Glomerular visceral epithelial cell (primary cell): Measurements from ENCODE around the gene NCR2.

Experiments used
- DNase-seq: peaks from one replicate; pipeline ENCODE4 v3.0.0-alpha.2; 2016; ENCODE audit errors: extremely low spot score

NCR2 gene

DNA sequence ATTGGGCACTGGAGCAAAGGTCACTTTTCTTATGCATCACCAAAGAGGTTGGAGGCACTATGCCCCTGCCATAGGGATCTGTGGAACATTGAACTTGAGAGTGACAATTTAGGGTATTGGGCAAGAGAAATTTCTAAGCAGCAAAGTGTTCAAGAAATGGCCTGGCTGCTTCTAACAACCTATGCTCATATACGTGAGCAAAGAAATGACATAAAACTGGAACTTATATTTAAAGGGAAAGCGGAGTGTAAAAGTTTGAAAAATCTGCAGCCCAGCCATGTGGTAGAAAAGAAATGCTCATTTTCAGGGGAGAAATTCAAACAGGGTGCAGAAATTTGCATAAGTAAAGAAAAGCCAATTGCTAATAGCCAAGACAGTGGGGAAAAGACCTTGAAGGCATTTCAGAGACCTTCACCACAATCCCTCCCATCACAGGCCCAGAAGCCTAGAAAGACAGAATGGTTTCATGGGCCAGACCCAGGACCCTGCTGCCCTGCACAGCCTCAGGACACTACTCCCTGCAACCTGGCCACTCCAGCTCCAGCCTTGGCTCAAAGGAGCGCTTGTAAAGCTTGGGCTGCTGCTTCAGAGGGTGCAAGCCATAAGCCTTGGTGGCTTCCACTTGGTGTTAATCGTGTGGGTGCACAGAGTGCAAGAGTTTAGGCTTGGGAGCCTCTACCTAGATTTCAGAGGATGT, 24.4 kb downstream of the NCR2 start:
- DNase-seq = no peak

DNA sequence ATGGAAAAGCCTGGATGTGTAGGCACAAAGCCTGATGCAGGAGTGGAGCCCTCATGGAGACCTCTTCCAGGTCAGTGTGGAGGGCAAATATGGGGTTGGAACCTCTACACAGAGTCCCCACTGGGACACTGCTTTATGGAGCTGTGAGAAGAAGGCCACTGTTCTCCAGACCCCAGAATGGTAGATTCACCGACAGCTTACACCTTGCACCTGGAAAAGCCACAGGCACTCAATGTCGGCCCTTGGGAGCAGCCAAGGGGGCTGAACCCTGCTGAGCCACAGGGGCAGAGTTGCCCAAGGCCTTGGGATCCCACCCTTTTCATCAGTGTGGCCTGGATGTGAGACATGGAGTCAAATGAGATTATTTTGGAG, 24.9 kb downstream of the NCR2 start:
- DNase-seq = no peak

DNA sequence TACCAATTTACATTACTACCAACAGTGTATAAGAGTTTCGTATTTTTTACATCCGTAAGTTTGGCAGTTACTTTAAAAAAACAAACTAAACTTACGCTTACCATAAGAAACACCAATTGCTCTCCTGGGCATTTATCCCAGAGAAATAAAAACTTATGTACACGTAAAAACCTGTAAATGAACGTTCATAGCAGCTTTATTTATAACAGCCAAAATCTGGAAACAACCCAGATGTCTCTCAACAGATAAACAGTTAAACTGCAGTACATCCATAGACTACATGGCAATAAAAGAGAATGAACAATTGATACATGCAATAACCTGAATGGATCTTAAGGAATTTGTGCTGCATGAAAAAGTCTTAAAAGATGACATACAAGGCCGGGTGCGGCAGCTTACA, 30.7 kb downstream of the NCR2 start:
- no peak for DNase-seq

DNA sequence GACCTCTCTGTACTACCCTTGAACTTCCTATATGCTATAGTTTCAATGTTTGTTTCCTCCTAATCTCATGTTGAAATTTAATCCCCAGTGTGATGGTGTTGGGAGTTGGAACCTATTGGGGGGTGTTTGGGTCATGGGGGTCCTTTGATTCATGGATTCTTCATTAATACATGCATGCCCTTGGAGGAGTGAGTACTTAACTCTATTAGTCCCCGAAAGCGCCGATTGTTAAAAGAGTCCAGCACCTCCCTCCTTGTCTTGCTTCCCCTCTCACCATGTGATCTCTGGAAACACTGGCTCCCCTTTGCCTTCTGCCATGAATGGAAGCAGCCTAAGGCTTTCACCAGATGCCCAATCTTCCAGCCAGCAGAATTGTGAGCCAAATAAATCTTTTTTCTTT, 31.7 kb downstream of the NCR2 start:
- no peak for DNase-seq

DNA sequence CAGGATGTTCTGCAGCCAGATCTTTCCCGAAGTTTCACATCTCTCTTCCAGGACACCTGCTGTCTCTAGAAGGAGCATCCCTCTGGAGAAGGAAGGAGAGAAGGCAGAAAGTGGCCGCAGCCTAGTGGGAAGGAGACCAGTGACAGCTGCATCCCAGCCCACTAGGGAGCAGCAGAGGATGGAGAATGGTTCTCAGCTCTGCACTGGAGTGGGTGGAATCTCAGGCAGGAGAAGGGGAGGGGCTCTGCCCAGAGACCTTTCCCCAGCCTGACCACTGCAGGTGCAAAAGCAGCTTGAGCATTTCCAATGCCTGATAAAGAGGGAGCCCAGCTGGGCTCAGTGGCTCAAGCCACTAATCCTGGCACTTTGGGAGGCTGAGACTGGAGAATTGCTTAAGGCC, 32.3 kb downstream of the NCR2 start:
- peak; percentile 50 for DNase-seq

DNA sequence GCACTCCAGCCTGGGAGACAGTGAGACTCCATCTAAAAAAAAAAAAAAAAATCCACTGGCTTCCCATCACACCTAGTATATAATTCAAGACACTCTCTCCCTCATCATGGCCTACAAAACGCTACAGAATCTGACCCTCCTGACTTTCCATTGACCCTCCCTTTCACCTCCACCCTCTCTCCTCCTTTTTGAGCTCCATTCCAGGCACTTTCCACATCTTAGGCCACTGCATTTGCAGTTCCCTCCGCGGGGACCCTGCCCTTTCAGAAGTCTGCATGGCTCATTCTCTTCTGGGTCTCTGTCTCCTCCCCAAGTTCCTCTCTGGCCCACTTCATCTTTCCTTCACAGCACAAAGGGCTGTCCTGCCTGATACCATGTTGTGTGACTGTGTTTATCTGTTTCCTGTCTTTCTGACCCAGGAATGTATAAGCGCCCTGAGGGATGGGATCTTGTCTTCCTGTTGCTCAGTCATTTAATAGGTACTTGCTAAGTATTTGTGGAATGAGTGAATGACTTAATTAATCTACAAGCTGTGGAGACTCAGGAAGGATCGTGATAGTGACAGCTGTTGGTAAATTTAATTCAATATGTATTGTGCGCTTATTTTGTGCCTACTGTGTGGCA, 35.2 kb downstream of the NCR2 start:
- no peak for DNase-seq

DNA sequence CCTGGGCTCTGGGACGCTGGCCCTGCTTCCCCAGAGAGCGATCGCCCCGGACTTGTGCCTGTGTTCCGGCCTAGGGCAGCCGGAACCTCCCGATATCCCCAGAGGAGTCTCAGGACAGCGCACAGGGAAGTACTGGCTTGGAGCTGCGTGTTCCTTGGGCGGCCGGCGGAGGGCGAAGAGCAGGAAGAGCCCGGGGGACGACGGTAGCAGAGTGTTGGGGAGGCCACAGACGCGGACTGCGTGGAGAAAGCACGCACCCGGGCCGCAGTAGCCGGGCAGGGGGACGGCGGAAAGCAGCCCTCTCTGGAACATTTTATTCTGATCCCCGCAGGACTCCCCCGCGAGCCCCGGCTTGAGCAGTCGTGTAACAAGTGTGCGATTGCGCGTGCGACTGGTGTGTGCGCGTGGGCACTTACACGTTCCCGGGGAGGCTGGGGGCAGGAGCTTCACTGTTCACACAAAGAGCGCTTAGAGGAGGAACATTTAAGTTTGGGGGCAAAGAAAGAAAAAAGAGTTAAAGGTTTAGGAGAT, 36.1 kb downstream of the NCR2 start:
- DNase-seq = peak; percentile 13

DNA sequence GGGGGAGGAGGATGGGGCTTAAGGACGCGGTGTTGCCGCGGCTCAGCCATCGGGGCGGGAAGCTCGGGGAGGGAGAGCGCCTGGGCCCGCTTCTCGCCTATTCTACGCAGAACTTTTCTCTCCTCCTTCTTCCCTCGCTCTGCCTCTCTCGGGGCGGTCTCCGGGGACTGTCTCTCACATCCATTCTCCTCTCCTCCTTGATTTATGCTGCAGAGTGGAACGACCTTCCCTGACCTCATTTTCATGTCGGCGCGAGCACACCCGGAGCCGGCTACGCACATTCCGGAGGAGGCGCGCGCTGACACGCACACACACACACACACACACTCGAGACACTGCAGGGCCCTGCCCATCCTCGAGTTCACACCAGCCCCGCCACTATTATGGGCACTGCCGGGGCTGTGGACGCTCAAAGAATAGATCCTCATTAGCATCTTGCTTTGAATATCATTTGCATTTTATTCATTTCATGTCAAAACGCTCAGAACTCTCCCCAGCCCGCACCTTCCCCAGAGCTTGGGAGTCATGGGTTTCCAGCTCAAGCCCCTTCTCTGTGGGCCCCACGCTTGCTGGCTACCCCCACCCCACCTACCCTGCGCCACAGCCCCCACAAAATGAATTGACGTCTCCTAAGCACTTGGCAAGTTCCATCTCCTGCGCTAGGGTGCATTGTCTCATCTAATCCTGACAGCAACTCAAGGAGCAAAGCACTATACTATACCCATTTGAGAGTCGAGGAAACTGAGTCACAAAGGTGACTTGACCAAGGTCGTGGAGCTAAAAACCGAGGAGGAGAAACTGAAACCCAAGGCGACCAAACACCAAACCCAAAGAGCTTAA, 36.8 kb downstream of the NCR2 start:
- no peak for DNase-seq

DNA sequence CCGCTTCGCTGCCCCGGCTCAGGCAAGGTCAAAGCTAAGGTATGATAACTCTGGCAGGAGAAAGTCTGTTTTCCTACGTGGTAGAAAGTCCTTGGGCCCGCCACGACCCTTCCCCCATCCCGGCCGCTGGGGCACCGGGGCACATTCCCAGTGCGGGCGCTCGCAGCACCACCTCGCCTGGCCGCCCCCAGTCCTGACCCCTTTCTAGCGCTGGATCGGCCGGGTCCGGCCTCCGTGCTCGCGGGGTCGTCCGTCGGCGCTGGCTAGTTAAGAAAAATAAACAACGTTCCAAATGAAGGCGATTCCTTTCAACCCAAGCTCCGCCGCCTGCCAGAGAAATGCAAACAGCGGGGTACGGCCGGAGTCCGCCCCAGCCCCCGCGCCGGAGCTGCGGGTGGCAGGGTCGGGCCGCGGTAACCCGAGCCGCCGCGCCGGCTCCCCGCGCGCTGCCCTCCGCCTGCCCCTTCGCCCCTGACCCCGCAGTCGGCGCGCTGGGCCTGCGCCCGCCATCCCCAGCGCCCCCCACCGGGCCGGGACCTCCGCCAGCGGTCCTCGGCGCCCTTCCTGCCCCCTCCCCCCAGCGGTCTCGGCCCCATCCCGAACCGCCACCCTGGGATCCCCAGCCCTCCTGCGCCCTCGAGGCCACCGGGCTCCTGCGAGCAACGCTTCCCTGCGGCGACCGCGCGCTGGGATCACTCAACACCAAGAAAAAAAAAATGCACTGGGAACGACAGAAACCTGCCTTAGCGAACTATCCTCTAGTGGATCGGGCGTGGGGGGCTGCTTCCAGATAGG, 37.6 kb downstream of the NCR2 start:
- DNase-seq = no peak

DNA sequence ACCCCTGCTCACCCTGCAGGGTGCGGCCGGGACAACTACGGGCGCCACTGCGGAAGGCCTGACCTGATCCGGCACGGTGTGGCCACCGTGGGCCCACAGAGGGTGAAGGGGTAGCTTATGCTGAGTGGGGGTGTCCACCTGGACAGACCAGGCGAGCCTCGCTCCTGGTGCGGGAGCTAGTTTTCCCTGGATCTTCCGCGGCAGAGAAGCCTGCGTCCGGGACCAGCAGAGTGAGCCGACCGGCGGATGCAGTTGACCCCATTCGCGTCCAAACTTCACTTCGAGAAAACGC, 38.2 kb downstream of the NCR2 start:
- DNase-seq = no peak

DNA sequence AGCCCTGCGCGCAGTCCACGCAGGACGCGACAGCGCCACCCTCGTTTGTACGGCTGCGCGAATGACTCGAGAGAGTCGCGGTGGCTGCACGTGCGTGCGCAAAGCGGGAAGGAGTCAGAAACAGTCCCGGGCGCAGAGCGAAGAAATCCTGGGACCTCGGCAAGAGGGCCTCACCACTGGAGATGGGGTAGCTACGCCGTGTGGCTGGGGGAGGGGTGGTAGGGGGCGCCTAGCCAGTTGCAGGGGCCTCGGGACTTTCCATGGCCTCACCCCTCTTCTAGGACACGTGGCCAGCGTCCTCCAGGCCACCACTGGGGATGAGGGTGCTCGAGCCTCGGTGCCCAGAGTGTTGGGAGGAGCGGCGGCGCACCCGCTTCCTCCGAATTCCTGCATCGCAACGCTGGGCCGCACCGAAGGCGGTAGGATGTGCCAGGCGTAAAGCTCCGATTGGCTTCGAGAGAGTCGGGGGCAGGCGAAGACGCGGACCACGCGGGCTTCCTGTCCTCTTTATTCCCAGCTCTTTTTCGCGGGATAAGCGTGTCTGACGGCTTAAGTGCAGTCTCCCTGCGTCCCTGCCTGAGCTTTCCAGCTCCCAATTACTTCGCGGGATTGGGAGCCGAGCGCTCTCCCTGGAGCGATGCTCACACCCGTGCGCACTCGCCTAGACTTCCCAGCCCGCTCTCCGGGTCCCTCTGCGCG, 38.7 kb downstream of the NCR2 start:
- DNase-seq = no peak

DNA sequence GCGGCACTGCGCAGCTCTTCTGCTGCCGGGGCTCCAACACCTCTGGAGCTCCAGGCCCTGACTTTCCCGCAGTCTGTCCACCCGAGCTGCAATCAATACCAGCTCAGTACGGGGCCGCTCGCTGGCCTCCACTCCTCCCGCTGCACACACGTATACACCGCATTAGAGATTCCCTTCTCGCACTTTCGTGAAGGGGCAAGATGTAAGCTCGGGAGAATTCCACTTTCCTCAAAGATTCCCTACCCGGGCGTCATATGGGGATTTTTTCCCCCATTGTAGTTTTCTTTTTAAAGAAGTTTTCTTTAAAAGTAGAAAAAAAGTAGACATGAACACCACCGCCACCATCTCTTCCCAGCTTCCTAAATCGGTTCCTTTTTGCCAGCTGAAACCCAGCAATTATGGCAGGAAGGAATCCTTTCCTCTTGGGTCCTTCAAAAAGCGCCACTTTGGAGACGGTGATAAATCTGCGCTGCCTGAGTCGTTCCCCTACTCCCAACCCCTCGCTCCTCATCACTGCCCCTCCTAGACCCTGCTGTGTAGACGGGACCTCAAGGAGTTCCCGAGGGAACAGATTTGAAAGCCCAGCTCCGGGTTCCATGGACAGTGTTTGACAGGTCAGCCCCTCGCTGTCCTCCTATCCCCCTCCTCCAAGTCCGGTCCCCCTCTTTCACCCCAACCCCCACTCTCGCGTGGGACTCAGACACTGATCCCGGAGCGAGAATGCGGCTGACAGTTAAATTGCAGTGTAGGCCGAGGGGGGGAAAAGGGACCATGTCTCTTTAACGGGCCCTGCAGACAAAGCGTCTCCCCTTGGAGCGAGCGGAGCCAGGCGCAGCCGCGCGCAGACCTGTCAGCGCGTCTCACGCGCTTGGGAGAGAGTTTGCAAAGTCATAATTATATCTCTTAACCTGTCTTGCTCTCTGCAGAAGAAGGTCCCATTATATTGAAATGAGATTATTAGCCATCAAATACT, 39.5 kb downstream of the NCR2 start:
- no peak for DNase-seq

DNA sequence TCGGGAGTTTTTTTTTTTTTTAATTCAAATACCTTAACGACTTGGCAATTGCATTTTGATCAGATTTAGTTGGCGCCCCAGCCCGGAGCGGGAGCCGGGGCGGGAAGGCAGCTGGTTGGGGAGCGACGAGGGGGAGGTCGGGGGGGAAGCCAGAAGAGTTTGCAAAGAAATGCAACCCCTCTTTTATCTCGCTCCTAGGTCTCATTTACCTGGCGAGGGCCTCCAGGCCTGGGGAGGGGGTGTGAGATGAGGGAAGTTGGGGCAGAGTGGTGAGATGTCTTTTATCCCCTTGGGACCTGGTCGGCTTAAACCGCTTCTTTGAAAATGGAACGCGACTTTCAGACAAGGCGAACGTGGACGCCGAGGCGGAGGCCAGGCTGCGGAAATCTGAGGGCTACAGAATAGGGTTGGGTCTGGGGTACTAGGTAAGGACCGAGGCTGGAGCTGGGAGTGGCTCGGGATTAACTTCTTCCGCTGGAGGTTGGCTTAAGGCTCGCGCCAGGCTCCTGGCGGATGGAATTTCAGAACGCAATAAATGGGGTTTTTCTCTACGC, 40.3 kb downstream of the NCR2 start:
- DNase-seq = no peak

DNA sequence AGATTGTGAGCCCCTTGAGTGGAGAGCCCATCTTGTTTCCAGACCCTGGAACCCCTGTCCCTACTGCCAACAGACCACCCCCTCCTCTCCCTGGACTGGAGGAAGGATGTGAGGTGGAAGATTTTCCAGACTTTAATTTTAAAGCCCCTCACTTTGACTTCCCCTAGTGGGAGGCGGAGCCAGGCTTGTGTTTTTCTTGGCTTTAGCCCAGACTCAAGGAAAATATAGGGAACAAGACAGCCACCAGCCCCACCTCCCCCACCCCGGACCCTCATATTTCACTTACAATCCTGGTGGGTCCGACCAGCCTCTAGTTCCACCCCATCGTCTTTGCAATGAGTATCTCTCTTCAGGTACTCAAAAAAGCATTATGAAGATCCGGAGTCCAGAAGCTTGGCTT, 40.8 kb downstream of the NCR2 start:
- DNase-seq = no peak

DNA sequence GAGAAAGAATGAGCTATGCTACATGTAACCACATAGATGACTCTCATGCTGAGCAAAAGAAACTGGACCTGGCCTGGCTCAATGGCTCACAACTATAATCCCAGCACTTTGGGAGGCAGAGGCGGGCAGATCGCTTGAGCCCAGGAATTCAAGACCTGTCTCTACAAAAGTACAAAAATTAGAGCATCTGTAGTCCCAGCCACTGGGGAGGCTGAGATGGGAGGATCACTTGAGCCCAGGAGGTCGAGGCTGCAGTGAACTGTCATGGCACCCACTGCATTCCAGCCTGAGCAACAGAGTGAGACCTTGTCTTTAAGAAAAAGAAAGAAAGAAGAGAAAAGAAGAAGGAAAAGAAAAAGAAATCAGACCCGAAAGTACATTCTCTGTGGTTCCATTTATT, 41.7 kb downstream of the NCR2 start:
- no peak for DNase-seq

DNA sequence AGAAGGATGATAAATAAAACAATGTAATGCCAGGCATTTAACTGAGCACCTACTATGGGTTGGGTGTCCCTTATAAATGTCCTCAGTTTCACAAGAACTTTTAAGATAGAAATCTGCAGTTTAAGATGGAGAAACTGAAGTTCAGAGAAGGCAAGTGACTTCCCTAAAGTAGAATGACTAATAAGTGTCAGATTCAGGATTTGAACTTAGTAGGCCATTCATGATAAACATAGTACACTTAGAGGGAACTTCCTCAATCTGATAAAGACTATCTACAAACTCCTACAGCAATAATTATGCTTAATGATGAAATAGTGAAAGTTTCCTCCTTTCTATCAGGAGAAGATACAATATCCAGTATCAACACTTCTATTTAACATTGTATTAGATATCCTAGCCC, 43.9 kb downstream of the NCR2 start:
- DNase-seq = no peak

DNA sequence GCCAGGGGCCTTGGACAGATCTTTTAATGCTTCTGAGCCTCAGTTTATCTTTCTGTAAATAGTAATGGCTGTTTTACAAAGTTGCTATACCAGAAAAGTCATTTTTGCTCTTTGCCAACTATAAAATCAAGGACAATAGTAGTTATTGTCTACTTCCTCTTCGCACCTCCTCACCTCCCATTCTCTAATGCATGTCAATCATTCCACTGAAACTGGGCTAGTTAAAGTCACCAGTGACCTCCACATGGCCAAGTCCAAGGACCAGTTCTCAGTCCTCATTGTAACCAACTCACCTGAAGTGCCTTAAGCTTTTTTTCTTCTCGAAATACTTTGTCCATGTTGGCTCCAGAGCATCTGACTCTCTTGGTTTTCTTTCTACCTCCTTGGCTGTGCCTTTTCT, 51.2 kb downstream of the NCR2 start:
- no peak for DNase-seq

DNA sequence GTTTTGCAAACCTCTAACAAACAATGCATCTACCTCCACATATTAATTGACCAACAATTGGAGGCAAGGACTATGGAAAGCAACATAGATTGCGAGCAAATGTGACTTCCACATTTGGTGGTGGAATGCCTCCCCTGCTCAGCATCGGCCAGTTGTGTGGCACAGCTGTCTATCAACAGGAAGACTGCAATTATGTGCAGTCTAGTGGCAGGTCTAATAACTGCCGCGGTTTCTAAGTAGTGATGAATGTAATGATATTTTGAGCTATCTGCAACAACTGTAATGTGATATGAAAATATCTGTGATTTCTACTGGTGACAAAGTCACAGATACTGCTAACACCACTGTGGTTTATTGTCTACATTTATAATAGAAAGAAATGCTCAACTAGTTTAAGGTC, 56.8 kb downstream of the NCR2 start:
- no peak for DNase-seq

DNA sequence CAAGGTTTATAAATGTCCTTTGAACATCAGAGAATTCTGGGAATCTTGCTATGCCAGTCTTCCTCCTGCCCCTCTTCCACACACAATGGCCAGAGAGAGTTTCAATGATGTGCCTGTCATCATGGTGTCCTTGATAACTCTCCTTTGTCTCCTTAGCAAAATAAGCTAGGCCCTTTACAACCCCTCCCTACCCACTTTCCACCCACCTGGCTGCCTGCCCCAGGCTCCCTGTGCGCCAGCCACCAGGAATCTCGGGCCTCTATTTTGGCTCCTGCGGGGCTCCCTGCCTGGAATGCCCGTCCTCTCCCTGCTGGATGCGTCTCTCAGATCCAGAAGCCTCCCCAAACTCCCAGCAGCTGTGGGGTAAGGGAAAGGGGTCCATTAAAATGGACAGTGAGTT, 60.9 kb downstream of the NCR2 start:
- no peak for DNase-seq

DNA sequence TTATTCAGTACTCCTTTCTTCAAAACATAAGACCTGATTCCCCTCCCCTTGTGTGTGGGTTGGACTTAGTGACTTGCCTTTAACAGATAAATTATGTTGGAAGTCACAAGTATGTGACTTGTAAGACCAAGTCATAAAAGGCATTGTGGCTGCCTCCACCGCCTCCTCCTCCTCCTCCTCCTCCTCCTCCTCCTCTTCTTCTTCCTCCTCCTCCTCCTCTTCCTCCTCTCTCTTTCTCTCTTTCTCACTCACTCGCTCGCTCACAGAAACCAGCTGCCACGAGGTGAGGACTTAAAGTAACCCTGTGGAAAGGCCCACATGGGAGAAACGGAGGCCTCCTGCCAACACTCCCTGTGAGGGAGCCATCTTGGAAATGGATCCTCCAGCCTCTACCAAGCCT, 64.0 kb downstream of the NCR2 start:
- DNase-seq = no peak
